A673 (cell line): ENCODE measurements around the gene UNK.

Experiments
- EZH2 ChIP-seq: fragments of 200-600 bp; sonication (generic); IDR thresholded peaks from 2 replicates; pipeline ENCODE4 v1.6.1; 2017; ENCODE audit warnings: borderline replicate concordance, low read depth, mild to moderate bottlenecking, mixed read lengths, antibody characterized with exemption, low read length; ENCODE audit not compliant: poor library complexity, severe bottlenecking
- TF ChIP-seq, protein P1 (sequence below): fragments of 300-800, 200-600 bp; sonication (generic); conservative IDR thresholded peaks from 2 replicates; pipeline ENCODE4 v1.5.1; 2017; ENCODE audit warnings: low read depth, mild to moderate bottlenecking, antibody characterized with exemption, low read length, moderate library complexity, mixed read lengths

DNA sequence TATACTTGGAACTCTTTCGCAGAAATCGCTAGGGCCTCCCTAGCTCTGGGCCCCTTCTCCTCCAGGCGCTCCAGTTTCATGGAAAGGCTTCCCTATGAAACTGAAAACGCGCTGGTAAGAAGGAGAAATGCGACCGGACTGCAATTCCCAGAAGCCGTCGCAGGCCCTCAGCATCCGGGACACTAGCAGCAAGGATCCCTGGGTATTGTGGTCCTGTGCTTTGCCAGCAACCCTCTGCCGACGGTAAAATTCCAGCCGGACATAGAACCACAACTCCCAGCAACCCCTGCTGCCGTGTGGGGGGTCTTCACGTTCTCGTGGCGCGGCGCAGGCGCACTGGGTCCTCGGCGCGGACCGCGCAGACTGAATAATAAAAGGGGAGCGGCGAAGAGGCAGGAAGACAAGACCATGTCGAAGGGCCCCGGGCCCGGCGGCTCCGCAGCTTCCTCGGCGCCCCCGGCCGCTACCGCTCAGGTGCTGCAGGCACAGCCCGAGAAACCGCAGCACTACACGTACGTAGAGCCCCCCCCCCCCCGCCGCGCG lies at the start of gene UNK:
- TF ChIP-seq, protein P1, sequence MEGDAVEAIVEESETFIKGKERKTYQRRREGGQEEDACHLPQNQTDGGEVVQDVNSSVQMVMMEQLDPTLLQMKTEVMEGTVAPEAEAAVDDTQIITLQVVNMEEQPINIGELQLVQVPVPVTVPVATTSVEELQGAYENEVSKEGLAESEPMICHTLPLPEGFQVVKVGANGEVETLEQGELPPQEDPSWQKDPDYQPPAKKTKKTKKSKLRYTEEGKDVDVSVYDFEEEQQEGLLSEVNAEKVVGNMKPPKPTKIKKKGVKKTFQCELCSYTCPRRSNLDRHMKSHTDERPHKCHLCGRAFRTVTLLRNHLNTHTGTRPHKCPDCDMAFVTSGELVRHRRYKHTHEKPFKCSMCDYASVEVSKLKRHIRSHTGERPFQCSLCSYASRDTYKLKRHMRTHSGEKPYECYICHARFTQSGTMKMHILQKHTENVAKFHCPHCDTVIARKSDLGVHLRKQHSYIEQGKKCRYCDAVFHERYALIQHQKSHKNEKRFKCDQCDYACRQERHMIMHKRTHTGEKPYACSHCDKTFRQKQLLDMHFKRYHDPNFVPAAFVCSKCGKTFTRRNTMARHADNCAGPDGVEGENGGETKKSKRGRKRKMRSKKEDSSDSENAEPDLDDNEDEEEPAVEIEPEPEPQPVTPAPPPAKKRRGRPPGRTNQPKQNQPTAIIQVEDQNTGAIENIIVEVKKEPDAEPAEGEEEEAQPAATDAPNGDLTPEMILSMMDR = no peak
- TF ChIP-seq EZH2 = no peak
